Activated CD4-positive, alpha-beta T cell treated with anti-CD3 and anti-CD28 coated beads for 1 hour (primary cell): Measurements from ENCODE around the gene KCNJ6.
"Not testable (repeated sequence)": the region's sequence is repeated elsewhere in the genome, so short reads cannot be mapped to it uniquely, and the experiment has no call there.

ENCODE experiments used
- DNase-seq: peaks from one replicate; pipeline ENCODE4 v3.0.0-alpha.2; 2020

KCNJ6 gene

DNA sequence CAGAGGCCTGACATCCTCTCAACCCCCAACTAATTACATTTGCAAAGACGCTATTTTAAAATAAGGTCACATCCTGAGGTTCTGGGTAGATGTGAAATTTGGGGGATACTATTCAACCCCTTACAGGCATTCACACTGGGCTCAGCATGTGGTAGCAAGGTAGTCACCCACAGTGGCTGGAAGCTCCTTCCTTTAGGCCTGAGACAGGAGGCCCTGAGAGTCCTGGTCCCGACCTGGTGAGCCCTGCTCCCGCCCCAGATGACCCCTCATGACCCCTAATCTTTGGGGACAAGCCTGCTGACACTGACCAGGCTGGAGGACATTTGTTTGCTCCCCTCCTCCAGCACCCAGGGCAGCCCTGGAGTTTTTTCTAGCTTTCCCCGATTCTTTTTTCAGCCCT is 323.8 kb downstream of the KCNJ6 start:
- DNase-seq: no peak

GRCh38 chr21:37591994-37592393 is 324.3 kb downstream of the KCNJ6 start:
- not testable (repeated sequence) for DNase-seq

DNA sequence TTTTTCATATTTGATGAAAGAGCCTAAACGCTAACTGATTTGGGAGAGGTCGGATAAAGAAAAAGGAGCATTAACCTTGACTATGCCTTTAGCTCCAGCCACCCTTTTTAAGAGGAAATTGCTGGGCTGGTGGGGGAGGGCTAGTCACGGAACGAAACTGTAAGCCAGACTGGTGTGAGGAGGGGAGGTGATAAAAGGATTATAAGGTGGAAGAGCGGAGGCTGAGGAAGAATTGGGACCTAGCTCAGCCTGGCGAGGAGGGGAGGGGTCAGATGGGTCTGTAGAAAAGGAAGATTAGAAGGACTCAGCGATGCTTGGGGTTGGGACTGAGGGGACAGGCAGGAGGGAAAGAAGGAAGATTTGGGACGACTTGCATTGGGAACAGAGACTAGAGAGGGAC is 325.4 kb downstream of the KCNJ6 start:
- DNase-seq: not testable (repeated sequence)

DNA sequence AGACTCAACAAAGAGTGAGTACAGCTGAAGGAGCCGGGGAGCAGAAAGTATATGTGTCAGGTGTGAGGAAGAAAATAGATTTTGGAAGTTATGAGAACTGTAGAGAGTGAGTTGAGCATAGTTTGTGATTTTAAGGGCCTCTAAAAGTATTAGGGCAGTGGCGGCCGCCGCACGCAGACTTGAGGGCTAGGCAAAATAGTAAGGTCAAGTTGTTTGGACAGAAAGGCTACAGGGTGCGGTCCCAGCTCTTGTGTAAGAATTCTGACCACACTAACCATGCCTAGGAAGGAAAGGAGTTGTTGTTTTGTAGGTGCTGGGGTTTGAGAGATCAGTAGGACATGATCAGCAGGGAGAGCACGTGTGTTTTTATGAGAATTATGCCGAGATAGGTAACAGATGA is 327.6 kb downstream of the KCNJ6 start:
- DNase-seq: not testable (repeated sequence)

DNA sequence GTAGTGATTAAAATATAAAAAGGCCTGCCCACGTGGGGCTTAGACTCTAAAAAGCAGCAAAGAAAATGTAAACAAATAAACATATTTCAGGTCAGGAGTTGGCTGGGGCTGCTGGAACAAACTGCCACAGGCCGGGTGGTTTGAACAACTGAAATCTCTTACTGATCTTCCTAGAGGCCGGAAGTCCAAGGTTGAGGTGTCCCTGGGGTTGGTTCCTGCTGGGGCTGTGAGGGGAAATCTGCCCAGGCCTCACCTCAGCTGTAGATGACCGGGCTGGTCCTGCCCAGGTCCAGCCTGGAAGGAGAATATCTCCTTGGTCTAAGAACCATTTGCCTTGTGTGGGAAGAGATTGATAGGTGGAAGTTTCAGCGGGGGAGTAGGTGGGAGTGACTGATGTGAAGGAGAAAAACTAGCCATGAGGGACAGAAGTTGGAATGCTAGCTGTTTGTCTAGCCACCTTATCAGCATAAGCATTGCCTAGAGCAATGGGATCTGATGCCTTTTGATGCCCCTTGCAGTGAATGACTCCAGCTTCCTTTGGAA is 328.6 kb downstream of the KCNJ6 start:
- no peak for DNase-seq

DNA sequence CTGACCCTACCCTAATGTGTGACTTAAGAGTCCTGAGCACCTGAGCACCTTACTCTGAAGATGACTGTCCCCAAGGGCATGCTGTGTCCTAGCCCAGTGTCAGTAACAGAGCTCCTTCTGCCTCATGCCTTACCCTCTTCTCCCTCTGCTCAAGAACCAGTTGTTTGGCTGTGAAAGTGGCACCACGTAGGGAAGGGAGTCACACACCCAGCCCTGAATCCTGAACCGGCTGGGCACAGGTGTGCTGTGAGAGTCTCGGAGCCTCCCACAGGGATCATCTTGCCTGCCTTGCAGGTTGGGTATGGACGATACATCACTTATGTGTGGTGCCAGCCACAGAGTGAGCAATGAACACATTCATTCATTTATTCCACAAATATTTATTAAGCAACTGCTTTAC is 329.1 kb downstream of the KCNJ6 start:
- no peak for DNase-seq

DNA sequence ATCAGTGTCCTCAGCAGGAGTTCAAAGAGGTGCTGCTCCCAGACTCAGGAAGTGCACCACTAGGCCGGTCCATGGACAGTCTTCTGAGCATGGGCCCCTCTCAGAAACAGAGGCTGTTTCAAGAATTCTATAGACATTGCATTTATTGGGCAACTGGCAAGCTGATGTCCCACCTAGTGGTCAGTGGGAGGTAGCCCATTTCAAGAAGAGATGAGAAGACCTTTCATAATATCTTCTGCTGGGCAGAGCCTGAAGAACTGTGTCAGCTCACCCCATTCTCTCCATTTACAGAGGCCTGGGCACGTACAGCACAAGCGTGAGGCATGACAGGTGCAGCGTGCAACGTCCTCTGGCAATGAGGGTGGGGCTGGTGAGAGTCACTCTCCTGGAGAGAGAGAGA is 333.7 kb downstream of the KCNJ6 start:
- DNase-seq: no peak

DNA sequence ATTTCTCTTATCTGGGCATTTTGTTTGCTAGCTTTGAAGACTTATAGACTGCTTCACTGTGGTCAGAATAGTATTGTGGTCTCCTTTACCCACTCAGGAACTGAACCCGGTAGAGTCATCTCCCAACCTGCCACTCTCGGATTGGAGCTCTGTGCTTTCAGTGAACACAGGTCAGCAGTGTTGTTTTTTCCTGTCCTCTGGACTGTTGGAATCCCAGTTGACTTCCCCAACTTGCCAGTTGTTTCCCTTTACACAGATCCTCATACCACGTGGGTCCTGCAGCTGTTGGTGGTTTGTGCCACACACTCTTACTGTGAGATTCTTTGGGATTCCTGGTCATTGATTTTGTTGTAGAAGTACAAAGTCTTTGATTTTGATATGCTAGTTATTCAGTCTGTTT is 335.6 kb downstream of the KCNJ6 start:
- no peak for DNase-seq

GRCh38 chr21:37579356-37579755 is 336.9 kb downstream of the KCNJ6 start:
- DNase-seq: no peak

DNA sequence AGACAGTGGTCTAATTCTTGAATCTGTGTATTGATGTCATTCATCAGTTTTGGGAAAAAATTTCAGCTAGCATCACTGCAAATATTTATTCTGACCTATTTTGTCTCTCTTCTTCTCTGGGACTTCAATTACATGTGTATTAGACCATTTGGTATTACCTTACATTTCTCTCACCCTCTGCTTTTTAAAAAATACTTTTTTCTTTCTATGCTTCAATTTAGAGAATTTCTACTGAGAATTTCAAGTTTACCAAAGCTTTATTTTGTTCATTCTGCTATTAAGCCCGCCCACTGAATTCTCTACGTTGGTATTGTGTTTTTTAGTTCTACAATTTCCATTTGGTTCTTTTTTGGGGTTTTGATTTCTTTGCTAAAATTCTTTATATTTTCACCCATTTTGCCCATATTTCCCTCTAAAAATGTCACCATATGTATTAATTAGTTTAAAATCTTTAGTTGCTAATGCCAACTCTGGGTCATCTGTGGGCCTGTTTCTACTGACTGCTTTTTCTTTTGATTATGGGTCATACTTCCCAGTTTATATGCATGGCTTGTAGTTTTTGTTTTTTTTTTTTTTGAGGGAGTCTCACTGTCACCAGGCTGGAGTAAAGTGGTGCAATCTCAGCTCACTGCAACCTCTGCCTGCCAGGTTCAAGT is 337.7 kb downstream of the KCNJ6 start:
- no peak for DNase-seq

GRCh38 chr21:37576929-37577328 is 339.3 kb downstream of the KCNJ6 start:
- not testable (repeated sequence) for DNase-seq

- no peak for DNase-seq
These were observed 340.7 kb downstream of the KCNJ6 start for GRCh38 chr21:37575580-37575979.

DNA sequence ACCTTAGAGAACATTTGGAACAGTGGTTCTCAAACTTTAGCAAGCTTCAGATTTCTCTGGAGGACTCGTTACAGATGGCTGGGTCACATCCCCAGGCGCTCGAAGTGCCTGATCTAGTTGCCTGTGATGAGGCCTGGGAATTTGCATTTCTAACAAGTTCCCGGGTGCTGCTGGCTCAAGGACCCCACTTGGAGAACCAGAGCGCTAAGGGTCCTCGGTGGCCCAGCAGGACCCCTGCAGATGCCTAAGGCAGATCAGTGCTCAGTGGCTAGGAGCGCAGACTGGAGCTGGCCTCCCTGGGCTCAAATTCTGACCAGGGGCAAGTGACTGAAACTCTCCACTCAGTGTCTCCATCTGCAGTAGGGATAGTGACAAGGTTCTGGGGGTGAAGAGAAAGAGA is 341.5 kb downstream of the KCNJ6 start:
- no peak for DNase-seq

- no peak for DNase-seq
These were observed 341.9 kb downstream of the KCNJ6 start for GRCh38 chr21:37574316-37574715.

GRCh38 chr21:37571442-37571841 is 344.8 kb downstream of the KCNJ6 start:
- DNase-seq: no peak

DNA sequence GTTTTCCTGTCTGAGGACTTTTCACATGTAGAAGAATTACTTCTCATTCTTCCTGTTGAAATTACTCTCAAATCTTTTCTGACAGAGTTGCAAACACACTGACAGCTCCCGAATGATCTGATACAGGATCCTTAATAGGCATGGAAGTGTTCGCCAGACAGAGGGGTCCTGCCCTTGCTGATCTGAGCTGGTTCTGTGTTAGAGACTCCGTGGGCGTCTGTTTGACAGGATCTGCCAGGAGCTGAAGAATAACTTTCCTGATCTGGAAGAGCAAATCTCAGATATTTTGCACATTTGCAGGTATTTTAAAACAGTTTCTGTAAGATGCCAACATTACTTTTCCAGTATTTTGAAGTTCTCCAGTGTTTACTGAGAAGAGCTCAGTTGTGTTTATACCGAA is 347.3 kb downstream of the KCNJ6 start:
- no peak for DNase-seq

- DNase-seq: no peak
These were observed 347.8 kb downstream of the KCNJ6 start for GRCh38 chr21:37568415-37568814.

GRCh38 chr21:37566790-37567615 is 349.3 kb downstream of the KCNJ6 start:
- no peak for DNase-seq

- no peak for DNase-seq
These were observed 350.6 kb downstream of the KCNJ6 start for GRCh38 chr21:37565530-37566223.

GRCh38 chr21:37564924-37565529 is 351.2 kb downstream of the KCNJ6 start:
- DNase-seq: no peak

DNA sequence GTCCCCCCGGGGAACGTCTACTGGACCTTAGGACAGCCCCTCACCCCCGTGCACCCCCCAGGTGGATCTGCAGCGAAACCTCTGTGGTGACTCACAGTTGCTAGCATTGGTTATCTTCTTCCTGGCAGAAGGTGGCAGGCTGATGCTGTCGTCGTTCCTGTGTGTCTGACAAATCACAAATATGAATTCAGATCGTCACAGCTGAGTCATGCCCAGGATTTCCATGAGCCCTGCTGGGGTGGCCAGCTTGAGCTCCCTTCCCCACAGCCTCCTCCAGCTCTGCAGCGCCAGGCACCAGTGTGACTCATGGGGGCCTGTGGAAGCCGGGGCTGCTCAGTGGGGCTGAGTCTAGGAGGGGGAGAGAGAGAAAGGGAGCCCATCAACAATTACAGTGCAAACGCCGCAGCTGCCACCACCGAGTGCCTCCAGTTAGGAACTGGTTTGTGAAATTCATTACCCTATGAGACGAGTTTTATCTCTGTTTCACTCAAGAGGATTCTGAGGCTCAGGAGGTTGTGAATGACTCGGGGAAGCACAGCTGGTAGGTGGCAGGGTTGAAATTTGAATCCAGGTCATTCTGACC is 351.8 kb downstream of the KCNJ6 start:
- DNase-seq: peak; percentile 88

GRCh38 chr21:37563641-37564340 is 352.5 kb downstream of the KCNJ6 start:
- DNase-seq: peak; percentile 87
